Medulla oblongata (tissue), 1 donor: ENCODE results near the gene ARHGEF26.

Source experiments
- DNase-seq: peaks from one replicate; pipeline ENCODE4 v3.0.0-alpha.2; 2015; ENCODE audit errors: extremely low spot score

The ARHGEF26 gene

DNA sequence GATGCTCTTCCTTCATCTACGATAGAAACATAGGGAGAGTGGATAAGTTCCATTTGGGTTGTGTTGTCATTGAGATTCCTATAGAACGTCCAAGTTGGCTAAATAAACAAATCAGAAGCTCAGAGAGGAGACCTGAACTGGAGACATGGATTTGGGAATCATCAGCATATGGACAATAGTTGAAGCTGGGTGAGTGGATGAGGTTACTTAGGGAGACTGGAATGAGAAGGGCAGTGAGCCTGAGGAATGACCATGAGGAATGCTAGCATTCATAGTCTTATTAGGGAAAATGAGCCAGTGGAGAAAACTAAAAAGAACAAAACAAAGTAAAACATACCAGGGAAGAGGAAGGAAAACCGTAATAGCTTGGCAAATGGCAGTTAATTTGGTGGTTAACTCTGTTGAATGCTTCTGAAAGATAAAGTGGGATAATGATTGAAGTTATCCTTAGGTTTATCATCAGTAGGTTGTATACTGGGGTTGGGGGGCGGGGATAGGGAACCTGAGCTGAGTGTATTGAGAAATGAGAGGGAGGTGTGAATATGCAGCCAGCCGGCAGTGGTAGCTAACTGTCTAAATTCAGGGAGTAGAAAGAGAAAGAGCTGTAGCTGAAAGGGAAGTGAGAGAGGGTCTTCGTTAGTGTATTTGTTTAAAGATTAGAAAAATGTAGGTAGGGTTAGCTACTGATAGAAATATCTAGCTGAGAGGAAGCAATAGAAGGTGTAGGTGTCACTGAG, 74.6 kb downstream of the ARHGEF26 start:
- DNase-seq, result no peak

DNA sequence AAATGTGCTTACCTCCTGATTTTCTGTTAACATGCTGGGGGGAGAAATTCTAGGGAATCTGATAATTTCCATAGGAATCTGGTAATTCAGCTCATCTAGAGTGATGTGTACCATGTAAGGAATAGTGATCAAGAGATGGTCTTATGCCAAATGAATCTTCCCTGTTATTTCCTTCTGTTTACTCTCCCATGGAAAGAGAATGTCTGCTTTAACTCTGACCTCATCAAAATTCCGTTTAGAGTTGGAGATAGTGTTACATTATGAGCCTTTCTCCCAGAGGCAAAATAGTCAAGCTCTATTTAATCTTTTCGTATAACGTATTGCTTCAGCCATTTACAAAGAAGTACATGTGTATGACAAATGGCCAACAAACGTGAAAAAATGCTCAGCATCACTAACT, 76.6 kb downstream of the ARHGEF26 start:
- DNase-seq, result no peak

DNA sequence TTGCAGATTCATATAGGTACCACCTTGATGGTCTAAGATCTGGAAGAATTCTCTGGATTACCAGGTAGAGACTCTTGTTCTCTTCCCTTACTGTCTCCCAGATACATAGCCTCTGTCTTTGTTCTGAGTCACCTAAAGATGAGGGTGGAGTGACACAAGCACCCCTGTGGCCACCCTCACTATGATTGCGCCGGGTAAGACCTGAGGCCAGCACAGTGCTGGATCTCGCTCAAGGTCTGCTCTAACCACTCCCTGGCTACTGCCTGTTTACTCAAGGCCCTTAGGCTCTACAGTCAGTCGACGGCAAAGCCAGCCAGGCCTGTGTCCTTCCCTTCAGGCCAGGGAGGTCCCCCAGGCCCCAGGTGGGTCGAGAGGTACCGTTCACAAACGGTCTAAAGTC, 88.3 kb downstream of the ARHGEF26 start:
- no peak for DNase-seq

DNA sequence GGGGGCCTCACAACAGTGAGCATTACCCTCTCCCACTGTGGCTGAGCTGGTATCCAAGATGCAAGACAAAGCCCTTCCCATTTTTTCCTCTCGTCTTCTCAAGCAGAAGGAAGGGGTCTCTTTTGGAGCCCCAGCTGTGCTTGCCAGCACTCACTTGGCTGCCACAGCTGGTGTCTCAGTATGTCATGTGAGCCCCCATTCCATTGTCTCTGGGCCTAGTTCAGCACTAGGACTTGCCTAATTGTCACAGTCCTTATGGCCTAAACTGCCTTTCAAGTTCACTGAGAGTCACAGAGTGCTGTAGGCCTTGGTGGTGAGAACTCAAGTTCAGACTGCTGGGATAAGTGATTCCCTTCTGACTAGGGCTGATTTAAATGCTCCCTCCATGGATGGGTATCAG, 89.8 kb downstream of the ARHGEF26 start:
- DNase-seq, result no peak

DNA sequence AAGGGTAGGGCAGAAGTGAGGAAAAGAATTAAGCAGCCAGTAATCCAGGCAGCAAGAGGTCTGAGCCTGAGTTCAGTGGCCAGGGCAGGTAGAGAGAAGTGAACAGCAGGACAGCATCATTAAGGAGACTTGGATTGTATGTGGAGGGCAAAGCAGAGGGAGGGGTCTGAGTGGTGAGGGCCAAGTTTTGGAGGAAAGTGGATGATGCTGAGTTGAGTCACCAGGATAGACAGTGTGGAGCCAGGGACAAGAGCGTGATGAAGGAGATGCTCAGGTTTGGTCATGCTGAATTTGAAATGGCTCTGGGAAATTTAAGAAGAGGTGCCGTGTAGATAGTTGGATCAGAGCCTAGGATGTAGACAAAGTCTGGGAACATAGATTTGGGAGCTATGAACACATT, 93.1 kb downstream of the ARHGEF26 start:
- DNase-seq, result no peak

DNA sequence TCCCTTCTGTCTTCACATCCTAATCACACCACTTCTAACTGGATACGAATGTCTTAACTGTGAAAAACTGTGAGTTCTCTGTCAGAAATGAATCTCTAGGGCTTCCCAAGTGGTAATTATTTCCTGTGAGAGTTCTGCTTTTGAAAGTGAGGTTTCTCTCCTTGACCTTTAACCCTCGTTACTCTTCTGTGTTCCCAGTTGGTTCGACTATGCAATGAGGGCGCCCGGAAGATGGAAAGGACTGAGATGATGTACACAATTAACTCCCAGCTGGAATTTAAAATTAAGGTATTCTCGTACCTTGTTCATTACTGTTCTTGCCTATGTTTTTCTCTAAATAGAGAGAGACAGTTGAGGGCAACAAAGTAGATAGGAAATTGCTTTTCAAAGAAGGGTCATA, 96.5 kb downstream of the ARHGEF26 start:
- DNase-seq, result no peak

DNA sequence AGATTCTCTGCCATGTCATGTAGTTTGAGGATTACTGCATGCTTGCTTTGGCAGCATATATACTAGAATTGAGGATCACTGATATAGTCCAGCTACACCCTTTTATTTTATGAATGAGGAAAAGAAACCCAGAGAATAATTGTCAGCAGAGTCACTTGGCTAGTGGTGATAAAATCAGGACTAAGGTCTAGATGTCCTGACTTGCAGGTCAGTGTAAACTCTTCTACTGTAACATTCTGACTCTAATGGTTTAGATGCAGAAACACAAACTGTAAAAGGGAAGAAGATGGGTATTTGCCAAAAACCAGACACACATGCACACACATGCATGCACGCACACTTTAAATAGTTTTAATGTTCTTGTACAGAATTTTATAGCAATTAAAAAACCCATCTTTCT, 97.5 kb downstream of the ARHGEF26 start:
- DNase-seq, result no peak

DNA sequence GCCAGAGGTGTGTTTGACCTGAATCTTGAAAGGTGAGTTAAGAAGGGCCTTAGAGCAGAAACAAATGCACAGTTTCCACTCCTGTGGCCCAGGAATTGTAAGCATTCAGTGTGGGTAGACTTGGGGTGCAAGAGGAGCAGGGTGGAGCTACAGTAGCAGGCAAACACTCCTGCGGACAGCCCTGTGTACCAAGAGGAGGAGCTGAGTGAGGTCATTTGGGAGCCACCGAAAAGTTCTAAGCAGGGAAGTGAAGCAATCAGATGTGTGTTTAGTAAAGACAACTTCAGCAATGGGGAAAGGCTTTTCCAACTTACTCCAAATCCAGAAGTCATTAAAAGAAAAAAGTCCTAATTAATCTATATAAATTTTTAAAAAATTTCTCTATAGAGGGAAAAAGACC, 99.3 kb downstream of the ARHGEF26 start:
- no peak for DNase-seq

DNA sequence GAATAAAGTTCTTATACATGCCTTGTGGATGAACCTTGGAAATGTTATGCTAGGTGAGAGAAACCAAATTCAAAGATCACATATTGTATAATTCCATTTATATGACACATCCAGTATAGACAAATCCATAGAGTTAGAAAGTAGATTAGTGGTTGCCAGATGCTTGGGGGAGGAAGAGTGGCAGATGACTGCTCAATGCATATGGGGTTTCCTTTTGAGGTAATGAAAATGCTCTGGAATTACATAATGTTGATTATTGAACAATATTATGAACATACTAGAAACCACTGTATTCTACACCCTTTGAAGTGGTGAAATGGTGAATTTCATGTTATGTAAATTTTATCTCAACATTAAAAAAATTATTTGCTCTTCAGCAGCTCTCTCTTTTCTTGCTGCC, 102.3 kb downstream of the ARHGEF26 start:
- no peak for DNase-seq

DNA sequence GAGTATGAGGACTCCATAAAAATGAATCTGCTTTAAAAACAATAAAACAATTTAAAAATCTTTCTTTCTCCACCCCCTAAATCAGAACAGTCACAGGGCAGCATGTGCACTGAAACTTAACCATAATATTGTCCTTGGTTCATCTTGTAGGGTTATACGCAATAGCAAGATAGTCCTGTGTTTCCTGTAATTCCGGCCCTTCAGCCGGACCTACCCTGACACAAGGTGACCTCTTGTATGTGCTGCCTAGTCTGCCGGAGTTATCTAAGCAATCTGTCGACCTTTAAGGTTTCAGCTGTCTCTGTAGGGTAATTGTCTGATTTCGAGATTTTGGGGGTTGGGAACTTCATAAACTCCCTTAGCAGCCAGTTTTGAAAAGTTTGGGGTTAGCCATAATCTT, 103.2 kb downstream of the ARHGEF26 start:
- DNase-seq, result no peak

DNA sequence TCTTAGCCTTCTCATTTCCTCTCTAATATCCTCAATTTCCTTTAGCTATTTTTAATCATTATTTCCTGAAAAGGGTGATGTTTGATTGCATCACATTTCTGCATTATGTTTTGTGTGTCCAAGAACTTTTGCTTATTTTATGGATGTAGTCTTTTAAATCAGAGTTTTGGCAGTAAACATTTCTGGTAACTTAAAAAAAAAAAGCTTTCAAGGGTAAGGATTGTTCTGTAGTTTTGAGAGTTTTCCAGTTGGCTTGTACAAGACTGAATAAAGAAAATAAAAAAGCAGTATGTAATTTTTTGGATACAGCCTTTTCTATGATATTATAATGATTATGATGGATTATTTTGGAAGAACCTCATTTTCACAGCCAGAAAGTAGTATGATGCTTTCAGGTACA, 103.7 kb downstream of the ARHGEF26 start:
- DNase-seq, result no peak

DNA sequence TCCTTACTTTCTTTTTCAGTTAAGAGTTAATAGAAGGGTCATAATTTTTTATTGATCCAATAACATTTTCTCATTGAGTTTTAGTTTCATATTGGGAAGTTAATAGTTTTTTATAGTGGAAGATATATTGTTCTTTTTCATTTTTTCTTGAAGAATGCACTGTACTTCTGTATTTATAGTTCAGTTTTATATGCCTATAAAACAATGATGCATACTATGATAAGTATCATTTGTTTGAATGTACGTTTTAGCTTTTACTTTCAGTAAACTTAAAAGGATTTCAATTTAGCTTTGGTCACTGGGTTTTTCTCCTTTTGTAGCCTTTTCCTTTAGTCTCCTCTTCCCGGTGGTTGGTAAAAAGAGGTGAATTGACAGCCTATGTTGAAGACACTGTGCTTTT, 104.3 kb downstream of the ARHGEF26 start:
- DNase-seq, result no peak

DNA sequence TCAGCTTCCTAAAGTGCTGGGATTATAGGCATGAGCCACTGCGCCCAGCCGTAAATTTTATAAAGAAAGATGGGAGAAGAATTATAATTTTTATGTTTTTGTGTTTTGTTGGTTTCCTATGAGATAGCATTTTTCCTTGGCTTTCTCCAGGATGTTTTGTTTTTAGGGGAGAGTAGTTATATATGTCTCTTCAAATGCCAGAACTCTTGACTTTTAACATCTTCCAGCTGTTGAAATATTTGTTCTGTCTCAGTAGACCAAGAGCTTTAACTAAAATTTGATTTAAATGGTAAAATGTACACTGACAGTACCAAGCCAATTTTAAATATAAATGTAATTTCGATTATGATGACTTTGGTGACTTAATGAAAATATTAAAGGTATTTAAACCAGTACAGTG, 106.3 kb downstream of the ARHGEF26 start:
- no peak for DNase-seq

DNA sequence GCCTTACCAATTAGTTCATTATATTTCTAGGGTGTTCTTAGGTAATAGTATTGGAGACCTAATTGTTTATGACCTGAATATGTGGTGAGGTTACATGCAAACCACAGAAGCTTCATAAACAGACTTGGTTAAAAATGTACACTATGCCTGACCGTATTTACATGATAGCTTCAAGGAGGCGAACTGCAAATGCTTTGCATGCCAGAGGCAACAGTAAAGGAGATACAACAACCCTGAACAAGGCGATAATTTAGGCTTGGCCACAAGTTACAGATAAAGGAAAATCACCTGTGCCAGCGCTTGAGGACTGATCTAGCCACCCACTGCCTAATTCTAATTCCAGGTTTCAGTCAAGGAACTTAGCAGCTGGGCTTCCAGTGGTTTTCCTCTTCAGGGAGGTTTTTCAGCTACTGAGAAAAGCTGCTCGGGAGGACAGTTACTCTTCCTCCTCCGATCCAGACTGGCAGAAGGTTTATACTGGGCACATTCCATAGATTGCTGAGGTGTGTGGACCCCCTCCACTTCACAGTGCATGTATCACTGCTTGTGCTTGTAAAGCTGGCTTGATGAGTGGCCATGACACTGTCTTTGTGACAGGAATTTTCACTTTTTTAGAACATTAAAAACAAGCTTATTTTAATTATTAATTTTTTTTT, 107.5 kb downstream of the ARHGEF26 start:
- DNase-seq, result no peak

DNA sequence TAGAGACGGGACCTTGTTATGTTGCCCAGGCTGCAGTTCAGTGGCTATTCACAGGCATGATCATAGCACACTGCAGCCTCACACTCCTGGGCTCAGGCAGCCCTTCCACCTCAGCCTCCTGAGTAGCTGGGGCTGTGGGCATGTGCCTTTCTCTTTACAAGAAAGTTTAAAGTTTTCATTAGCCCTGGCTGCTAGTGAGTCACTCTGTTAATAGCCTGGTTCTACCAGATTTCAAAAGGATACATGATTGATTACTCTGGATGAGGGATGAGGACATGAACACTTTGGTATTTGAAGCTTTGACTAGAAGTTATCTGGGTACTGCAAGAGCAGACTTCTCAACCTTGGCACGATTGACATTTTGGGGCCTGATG, 108.0 kb downstream of the ARHGEF26 start:
- no peak for DNase-seq

DNA sequence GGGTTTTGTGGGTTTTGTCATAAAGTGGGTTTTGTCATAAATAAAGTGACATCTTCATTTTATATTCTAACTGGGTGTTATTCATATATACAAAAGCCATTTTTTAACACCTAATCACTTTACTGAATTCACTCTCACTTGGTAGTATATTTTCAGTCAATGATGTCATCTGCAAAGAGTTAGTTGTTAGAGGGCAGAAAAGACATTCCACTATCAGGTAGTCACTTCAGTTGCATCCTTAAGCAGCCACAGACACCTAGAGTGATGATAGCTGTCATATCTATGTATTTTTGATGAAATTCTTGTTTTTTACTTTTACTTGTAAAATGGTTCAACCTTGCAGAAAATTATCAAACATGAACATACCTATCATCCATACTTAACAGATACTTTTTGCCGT, 114.1 kb downstream of the ARHGEF26 start:
- no peak for DNase-seq

DNA sequence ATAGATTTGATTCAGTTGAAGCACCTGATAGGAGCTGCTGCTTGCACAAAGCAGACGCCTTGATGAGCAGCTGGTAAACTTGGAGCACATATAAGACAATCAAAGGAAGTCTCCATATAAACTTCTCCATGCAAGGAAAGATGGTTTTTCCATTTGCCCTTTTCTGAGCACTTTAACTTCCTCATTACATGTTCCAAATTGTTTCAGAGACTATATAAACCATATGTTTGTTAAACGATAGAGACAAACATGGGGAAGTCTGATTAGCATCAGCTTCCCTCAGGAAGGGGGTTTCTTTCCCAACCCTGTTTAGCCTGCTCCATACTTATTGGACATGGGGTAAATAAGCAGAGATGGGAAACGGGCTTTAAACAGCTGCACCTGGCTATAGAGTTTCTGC, 115.1 kb downstream of the ARHGEF26 start:
- DNase-seq, result no peak

DNA sequence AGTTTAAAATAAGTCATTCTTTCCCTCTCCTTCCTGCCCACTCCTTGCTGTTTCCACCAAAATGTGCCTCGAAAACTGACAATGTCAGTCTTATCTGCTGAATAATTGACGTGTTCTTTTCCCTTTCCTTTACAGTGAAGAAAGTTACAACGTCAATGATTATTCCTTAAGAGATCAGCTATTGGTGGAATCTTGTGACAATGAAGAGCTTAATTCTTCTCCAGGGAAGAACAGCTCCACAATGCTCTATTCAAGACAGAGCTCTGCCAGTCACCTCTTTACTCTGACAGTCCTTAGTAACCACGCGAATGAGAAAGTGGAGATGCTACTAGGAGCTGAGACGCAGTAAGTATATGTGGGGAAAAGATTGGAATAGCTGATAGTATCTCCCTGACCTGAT, 119.0 kb downstream of the ARHGEF26 start:
- no peak for DNase-seq

DNA sequence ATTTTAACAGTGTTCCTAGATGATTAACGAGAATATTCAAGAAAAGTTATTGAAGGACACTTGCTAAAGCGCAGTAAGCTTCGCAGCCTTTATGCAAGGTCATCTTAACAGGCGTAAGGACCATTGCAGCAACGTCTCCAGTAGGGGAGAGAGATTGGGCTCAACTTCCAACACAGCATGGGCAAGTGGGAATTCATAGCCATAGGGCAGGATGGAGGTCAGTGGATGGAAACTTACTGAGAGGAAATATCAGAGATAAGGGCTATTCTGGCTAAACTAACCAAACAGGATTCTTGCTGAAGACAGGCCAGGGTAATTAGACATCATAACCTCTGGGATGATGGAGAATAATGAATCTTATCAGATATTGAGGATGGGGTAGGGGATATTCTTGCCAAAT, 120.3 kb downstream of the ARHGEF26 start:
- no peak for DNase-seq

DNA sequence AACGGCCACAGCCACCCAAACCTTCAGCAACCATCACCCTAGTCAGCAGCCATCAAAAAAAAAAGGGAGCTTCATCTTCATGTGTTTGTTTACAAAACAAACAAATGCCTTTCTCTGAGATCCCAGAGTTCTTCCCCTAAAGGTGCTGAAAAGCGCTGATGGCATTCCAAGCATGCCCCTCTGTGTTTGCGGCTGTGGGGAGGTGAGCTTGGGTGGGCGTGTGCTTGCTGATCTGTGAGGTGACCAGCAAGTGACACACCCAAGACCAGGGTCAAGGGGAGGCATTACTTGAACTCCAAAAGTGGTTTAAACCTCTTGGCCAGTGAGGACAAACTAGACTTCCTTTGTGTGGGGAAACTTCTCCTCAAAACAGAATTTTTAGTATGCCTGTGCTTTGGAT, 121.6 kb downstream of the ARHGEF26 start:
- DNase-seq, result no peak

DNA sequence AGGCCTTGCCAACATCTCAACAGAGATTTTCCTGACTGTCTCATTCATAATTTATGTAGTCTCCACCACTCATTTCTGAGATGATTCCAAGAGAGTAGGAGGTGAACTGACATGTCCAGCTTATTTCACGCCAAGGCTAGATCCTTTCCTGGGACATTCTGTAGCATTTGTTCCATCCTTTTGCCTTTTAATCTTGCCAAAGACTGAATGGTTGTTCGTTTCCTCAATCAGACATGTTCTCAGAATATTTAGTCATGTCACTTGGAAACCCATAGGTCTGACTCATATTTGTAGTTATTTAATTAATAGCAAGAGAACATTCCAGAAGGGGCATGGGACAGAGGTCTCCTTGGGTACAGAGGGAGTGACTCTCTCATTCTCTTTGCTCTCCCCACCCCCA, 122.2 kb downstream of the ARHGEF26 start:
- no peak for DNase-seq

DNA sequence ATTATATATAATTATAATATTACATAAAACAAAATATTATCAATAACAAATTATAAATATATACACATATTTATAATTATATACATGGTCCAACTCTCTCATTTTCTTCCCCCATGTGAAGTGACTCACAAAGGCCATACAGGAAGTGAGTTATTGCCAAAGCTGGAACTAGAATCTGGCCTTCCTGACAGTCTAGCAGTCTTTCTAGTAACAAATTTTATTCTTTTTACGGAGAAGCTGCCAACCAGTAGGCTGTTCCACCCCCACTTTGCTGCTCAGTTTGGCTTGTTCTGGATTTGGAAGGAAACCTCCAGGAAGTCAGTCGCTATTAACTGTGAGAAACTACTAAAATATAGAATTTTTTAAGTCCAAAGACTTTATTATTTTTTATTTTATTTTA, 123.5 kb downstream of the ARHGEF26 start:
- DNase-seq, result no peak

DNA sequence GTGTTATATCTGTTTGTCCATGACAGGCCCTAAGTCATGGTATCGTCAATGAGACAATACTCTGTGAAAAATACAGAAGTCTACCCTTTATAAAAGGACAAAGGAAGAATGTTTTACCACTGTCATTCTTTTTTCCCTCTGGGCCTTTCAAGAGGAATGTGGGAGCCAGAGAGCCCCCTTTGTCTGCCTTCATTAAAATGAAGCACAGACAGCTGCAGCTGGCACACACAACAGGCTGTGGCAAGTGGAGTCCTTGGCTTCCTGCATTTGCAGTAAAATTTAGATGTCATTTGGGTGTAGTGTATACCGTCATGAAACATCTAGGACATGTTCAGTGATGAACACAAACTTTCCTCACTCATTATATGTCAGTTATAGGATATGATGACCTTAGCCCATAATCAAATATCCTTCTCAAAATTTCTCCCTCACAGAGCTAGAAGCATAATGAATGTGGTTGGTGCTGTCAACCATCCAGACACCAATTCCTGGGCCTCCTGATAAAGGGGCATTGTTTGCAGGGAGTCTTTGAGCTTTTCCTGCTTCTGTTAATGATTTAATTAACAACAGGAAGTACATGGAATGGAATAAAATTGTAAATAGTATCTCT, 126.7 kb downstream of the ARHGEF26 start:
- peak; percentile 80 for DNase-seq
